ENCODE measurements around the gene PDZRN3. TPM values are rescaled to one million over a fixed set of nuclear protein-coding genes. Genes with fewer than 3 reads are reported as not detected.

PDZRN3 gene
- total and polyA plus RNA-seq, 4 donors, result 0.69 to 1.8 (median 0.92) TPM

DNA sequence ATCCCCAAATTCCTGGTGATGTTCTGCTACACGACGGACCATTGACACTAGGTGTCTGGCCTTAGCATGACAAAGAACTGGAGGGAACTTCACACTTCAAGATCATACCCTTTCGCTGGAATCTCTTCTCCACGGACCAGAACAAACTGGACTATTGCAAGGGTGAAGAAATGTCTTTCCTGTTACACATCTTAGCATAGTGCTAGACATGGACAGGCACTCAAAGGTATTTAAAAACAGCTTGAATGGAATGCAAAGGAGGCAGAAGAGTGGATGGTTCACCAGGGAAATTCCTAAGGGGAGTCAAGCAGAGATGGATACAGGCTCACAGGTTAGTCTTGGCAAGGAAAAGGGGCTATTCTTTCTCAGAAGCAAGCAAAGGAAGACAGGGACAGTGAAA, 33.5 kb upstream of the PDZRN3 start:
- 69% methylated on average over 4 of the region's 4 CpGs for WGBS
- H3K9ac ChIP-seq (ENCODE audit: low read depth in 1 of 2, low read length in 2 of 2), result no peak overlapping the region
- no peak for DNase-seq (ENCODE audit: low spot score)
- no peaks in the 10 kb centered on the region for H3K36me3 ChIP-seq (ENCODE audit: control insufficient read depth in 4 of 4, insufficient read depth in 3 of 4, low read depth in 1 of 4, low read length in 3 of 4)
- H3K27me3 ChIP-seq (ENCODE audit: control insufficient read depth in 4 of 4, insufficient read depth in 4 of 4, low read length in 3 of 4), result no peaks in the 10 kb centered on the region
- H3K4me3 ChIP-seq (ENCODE audit: low read depth in 1 of 3, low read length in 3 of 3), result no peak overlapping the region
- TF ChIP-seq YY1 (IDR thresholded peaks at IDR 0.05) (no peak), RAD21 (IDR thresholded peaks at IDR 0.05) (no peak), TAF1 (conservative IDR thresholded peaks at IDR 0.05) (no peak), ZBTB33 (IDR thresholded peaks at IDR 0.05) (no peak), SP1 (IDR thresholded peaks at IDR 0.05) (no peak), REST (IDR thresholded peaks at IDR 0.05) (no peak), JUND (IDR thresholded peaks at IDR 0.05) (no peak), FOXA2 (IDR thresholded peaks at IDR 0.05) (no peak)
- TF ChIP-seq, protein P1, sequence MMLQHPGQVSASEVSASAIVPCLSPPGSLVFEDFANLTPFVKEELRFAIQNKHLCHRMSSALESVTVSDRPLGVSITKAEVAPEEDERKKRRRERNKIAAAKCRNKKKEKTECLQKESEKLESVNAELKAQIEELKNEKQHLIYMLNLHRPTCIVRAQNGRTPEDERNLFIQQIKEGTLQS (IDR thresholded peaks at IDR 0.05), result no peak
- no peak overlapping the region for H3K27ac ChIP-seq (ENCODE audit: low read depth in 1 of 2, low read length in 2 of 2)
- H3K4me1 ChIP-seq (ENCODE audit: control insufficient read depth in 4 of 4, insufficient read depth in 4 of 4, low read length in 3 of 4), result no peaks in the 10 kb centered on the region
- H3K9me3 ChIP-seq (ENCODE audit: control insufficient read depth in 4 of 4, low read length in 3 of 4), result no peaks in the 10 kb centered on the region

DNA sequence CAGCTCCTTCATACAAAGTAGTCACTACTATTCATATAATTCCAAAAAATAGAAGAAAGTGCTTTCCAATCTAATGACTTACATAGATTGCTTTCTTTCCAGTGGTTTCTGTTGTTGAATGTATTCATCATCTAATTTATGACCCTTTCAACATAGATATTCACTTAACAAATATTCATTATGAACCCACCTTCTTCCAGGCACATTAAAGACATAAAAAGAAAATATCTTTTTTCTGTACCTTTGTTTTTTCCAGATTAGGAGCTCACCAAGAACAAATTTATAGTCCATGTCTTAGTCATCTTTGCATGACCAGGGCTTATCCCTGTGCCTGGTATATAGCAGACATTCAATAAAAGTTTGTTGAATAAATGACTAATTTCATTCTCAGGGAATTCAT, 32.4 kb upstream of the PDZRN3 start:
- TF ChIP-seq, protein P2, sequence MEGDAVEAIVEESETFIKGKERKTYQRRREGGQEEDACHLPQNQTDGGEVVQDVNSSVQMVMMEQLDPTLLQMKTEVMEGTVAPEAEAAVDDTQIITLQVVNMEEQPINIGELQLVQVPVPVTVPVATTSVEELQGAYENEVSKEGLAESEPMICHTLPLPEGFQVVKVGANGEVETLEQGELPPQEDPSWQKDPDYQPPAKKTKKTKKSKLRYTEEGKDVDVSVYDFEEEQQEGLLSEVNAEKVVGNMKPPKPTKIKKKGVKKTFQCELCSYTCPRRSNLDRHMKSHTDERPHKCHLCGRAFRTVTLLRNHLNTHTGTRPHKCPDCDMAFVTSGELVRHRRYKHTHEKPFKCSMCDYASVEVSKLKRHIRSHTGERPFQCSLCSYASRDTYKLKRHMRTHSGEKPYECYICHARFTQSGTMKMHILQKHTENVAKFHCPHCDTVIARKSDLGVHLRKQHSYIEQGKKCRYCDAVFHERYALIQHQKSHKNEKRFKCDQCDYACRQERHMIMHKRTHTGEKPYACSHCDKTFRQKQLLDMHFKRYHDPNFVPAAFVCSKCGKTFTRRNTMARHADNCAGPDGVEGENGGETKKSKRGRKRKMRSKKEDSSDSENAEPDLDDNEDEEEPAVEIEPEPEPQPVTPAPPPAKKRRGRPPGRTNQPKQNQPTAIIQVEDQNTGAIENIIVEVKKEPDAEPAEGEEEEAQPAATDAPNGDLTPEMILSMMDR (IDR thresholded peaks at IDR 0.05; ENCODE audit: low read depth, low read length, missing input control), result no peak
- no peaks in the 10 kb centered on the region for H3K4me1 ChIP-seq (ENCODE audit: control insufficient read depth in 4 of 4, insufficient read depth in 4 of 4, low read length in 3 of 4)
- H3K9me3 ChIP-seq (ENCODE audit: control insufficient read depth in 4 of 4, low read length in 3 of 4), result no peaks in the 10 kb centered on the region
- no peak overlapping the region for H3K27ac ChIP-seq (ENCODE audit: low read depth in 1 of 2, low read length in 2 of 2)
- no peaks in the 10 kb centered on the region for H3K36me3 ChIP-seq (ENCODE audit: control insufficient read depth in 4 of 4, insufficient read depth in 3 of 4, low read depth in 1 of 4, low read length in 3 of 4)
- DNase-seq (ENCODE audit: low spot score), result no peak
- no peaks in the 10 kb centered on the region for H3K27me3 ChIP-seq (ENCODE audit: control insufficient read depth in 4 of 4, insufficient read depth in 4 of 4, low read length in 3 of 4)
- no peak overlapping the region for H3K9ac ChIP-seq (ENCODE audit: low read depth in 1 of 2, low read length in 2 of 2)
- H3K4me3 ChIP-seq (ENCODE audit: low read depth in 1 of 3, low read length in 3 of 3), result no peak overlapping the region
